Ishikawa (cell line): ENCODE measurements around the gene ZSWIM6.

ENCODE experiments used
- CEBPB ChIP-seq: IDR thresholded peaks from 2 replicates; pipeline ENCODE4 v1.6.1; 2012
- CREB1 ChIP-seq: IDR thresholded peaks from 2 replicates; pipeline ENCODE4 v1.6.1; 2012; ENCODE audit warnings: low read depth
- EP300 ChIP-seq: IDR thresholded peaks from 2 replicates; pipeline ENCODE4 v1.6.1; 2012; ENCODE audit warnings: borderline replicate concordance
- FOXM1 ChIP-seq: IDR thresholded peaks from 2 replicates; pipeline ENCODE4 v1.6.1; 2012; ENCODE audit warnings: low read depth, borderline replicate concordance
- RAD21 ChIP-seq: IDR thresholded peaks from 2 replicates; pipeline ENCODE4 v1.6.1; 2012; ENCODE audit warnings: low read depth
- TAF1 ChIP-seq: IDR thresholded peaks from 2 replicates; pipeline ENCODE4 v1.6.1; 2012; ENCODE audit warnings: low read depth, mild to moderate bottlenecking
- TCF12 ChIP-seq: IDR thresholded peaks from 2 replicates; pipeline ENCODE4 v1.6.1; 2012; ENCODE audit warnings: low read depth
- TEAD4 ChIP-seq: IDR thresholded peaks from 2 replicates; pipeline ENCODE4 v1.6.1; 2012
- TF ChIP-seq, protein P1 (sequence below): IDR thresholded peaks from 2 replicates; pipeline ENCODE4 v1.6.1; 2012
- TF ChIP-seq, protein P2 (sequence below): IDR thresholded peaks from 2 replicates; pipeline ENCODE4 v1.6.1; 2012; ENCODE audit warnings: low read depth, mild to moderate bottlenecking

DNA sequence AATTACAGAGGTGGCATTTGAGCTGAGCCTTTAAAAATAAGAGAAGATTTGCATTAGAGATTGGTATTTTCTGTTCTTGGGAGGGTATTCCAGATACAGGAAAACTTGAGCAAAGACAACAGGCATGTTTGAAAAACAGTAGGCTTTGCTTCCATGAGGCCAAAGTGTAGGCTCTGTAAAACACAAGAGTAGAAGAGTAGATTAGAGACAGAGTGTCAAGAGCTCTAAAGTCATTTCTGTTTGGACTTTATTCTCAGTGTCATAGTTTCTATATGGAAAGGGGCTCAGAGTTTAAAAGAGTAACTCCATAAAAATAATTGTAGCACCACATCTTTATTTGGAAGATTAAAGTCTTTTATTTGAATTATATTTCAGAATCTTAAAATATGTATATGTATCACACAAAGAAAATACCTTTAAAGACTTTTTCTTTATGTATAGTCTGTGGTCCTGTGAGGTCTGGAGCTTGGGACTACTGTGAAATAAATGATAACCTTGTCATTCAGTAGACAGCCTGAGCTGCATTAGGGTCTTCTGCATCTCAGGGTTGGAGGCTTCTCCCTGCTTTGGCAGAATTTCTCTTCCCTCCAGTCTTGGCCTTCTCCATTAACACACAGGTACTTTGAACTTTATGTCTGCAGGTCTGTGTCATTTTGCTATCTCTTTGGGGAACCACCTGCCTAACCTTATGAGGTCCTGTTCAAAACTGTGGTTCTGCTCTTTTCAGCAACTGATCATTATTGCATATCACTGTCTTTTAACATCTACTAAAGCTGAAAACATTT is 73.6 kb downstream of the ZSWIM6 start:
- TF ChIP-seq, protein P1, sequence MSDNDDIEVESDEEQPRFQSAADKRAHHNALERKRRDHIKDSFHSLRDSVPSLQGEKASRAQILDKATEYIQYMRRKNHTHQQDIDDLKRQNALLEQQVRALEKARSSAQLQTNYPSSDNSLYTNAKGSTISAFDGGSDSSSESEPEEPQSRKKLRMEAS = no peak
- TF ChIP-seq CEBPB (no peak), TEAD4 (no peak), EP300 (no peak), TAF1 (no peak), CREB1 (no peak), TCF12 (no peak), RAD21 (no peak), FOXM1 (no peak)
- TF ChIP-seq, protein P2, sequence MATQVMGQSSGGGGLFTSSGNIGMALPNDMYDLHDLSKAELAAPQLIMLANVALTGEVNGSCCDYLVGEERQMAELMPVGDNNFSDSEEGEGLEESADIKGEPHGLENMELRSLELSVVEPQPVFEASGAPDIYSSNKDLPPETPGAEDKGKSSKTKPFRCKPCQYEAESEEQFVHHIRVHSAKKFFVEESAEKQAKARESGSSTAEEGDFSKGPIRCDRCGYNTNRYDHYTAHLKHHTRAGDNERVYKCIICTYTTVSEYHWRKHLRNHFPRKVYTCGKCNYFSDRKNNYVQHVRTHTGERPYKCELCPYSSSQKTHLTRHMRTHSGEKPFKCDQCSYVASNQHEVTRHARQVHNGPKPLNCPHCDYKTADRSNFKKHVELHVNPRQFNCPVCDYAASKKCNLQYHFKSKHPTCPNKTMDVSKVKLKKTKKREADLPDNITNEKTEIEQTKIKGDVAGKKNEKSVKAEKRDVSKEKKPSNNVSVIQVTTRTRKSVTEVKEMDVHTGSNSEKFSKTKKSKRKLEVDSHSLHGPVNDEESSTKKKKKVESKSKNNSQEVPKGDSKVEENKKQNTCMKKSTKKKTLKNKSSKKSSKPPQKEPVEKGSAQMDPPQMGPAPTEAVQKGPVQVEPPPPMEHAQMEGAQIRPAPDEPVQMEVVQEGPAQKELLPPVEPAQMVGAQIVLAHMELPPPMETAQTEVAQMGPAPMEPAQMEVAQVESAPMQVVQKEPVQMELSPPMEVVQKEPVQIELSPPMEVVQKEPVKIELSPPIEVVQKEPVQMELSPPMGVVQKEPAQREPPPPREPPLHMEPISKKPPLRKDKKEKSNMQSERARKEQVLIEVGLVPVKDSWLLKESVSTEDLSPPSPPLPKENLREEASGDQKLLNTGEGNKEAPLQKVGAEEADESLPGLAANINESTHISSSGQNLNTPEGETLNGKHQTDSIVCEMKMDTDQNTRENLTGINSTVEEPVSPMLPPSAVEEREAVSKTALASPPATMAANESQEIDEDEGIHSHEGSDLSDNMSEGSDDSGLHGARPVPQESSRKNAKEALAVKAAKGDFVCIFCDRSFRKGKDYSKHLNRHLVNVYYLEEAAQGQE = no peak
